Measurements from ENCODE around the gene PLEKHG5.

- TF ChIP-seq, protein P1, sequence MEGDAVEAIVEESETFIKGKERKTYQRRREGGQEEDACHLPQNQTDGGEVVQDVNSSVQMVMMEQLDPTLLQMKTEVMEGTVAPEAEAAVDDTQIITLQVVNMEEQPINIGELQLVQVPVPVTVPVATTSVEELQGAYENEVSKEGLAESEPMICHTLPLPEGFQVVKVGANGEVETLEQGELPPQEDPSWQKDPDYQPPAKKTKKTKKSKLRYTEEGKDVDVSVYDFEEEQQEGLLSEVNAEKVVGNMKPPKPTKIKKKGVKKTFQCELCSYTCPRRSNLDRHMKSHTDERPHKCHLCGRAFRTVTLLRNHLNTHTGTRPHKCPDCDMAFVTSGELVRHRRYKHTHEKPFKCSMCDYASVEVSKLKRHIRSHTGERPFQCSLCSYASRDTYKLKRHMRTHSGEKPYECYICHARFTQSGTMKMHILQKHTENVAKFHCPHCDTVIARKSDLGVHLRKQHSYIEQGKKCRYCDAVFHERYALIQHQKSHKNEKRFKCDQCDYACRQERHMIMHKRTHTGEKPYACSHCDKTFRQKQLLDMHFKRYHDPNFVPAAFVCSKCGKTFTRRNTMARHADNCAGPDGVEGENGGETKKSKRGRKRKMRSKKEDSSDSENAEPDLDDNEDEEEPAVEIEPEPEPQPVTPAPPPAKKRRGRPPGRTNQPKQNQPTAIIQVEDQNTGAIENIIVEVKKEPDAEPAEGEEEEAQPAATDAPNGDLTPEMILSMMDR (conservative IDR thresholded peaks at IDR 0.05 in 1 of 2, IDR thresholded peaks at IDR 0.05 in 1 of 2; ENCODE audit: low read depth in 1 of 2, low read length in 2 of 2) = no peak
- TF ChIP-seq EZH2 (IDR thresholded peaks at IDR 0.05; ENCODE audit: low read length, missing control alignments) = peak; percentile 76
Observed at GRCh38 chr1:6459850-6460265, 31.6 kb downstream of the PLEKHG5 start.
